BJ (cell line): Measurements from ENCODE around the gene GRAMD4. TPM values are rescaled to one million over a fixed set of nuclear protein-coding genes. Genes with fewer than 3 reads are reported as not detected.

Experiments
- CTCF ChIA-PET: fragments of 350-600 bp; formaldehyde crosslinking; extraction: SDS; loops from one replicate; lab custom pipeline; 2021; ENCODE audit warnings: antibody characterized with exemption, inconsistent platforms; lab: Yijun Ruan, JAX
- POLR2A ChIA-PET: fragments of 300-600 bp; sonication (Branson Sonifier 250); formaldehyde crosslinking; extraction: SDS; loops from one replicate; lab custom pipeline; 2021; ENCODE audit warnings: antibody characterized with exemption; lab: Charles Lee
- DNase-seq: peaks from one replicate; pipeline ENCODE4 v3.0.0-alpha.2; 2011; ENCODE audit warnings: low read depth
- H3K27me3 ChIP-seq: 2 replicates; pipeline ENCODE4 v1.6.0; 2011; ENCODE audit warnings: low read length; ENCODE audit not compliant: control insufficient read depth, insufficient read depth
- H3K36me3 ChIP-seq: 2 replicates; pipeline ENCODE4 v1.5.1; 2011; ENCODE audit warnings: low read length; ENCODE audit not compliant: control insufficient read depth, insufficient read depth
- H3K4me3 ChIP-seq: 2 replicates; pipeline ENCODE4 v1.5.1; 2011; ENCODE audit warnings: low read depth, mild to moderate bottlenecking, control low read depth, low read length
- CTCF ChIP-seq: IDR thresholded peaks from 2 replicates; pipeline ENCODE4 v1.5.1; 2011; ENCODE audit warnings: low read depth, mild to moderate bottlenecking, control low read depth, inconsistent platforms, low read length, moderate library complexity; ENCODE audit not compliant: insufficient read depth
- polyA plus RNA-seq: library from polyadenylated mRNA; depleted of rRNA; stranded (reverse); fragments of >200 nt; gene quantifications from 2 replicates; pipeline ENCODE4 v1.2.3, GENCODE V29; 2011

Gene GRAMD4
- polyA plus RNA-seq, 1 experiment = 10.3 TPM

GRCh38 chr22:46587492-46588278 is 32.5 kb upstream of the GRAMD4 start:
- H3K36me3 ChIP-seq = 0 out of 2 replicates have a peak, but pooled peaks cover 1% of the 10 kb centered on the region
- no peaks in the 10 kb centered on the region for H3K27me3 ChIP-seq
- no peak overlapping the region for H3K4me3 ChIP-seq
- DNase-seq = no peak
- CTCF ChIA-PET = interaction anchor here (1.2 kb wide), 1 partner anchor 24 kb away, joined by 4 read pairs; no protein-coding TSS in a partner anchor
- POLR2A ChIA-PET = no interaction called here
- TF ChIP-seq CTCF = no peak

GRCh38 chr22:46588279-46589140 is 31.7 kb upstream of the GRAMD4 start:
- POLR2A ChIA-PET = no interaction called here
- CTCF ChIA-PET = interaction anchor here (0.7 to 1.3 kb wide), 3 partner anchors 10 to 25 kb away, joined by 3 to 4 read pairs (median 3); no protein-coding TSS in a partner anchor
- no peak for TF ChIP-seq CTCF
- Histone ChIP-seq H3K36me3 (0 out of 2 replicates have a peak, but pooled peaks cover 1% of the 10 kb centered on the region), H3K27me3 (no peaks in the 10 kb centered on the region), H3K4me3 (no peak overlapping the region)
- DNase-seq = no peak

- no peak for DNase-seq
- H3K36me3 ChIP-seq = 0 out of 2 replicates have a peak, but pooled peaks cover 1% of the 10 kb centered on the region
- POLR2A ChIA-PET = no interaction called here
- H3K27me3 ChIP-seq = no peaks in the 10 kb centered on the region
- CTCF ChIA-PET = interaction anchor here (0.7 to 1.3 kb wide), 2 partner anchors 11 to 26 kb away, joined by 3 read pairs; no protein-coding TSS in a partner anchor
- H3K4me3 ChIP-seq = no peak overlapping the region
- no peak for TF ChIP-seq CTCF
Observed at GRCh38 chr22:46589141-46589748, 30.9 kb upstream of the GRAMD4 start.

- ChIA-PET CTCF (no interaction called here), POLR2A (no interaction called here)
- Histone ChIP-seq H3K27me3 (no peaks in the 10 kb centered on the region), H3K4me3 (no peak overlapping the region), H3K36me3 (0 out of 2 replicates have a peak, but pooled peaks cover 1% of the 10 kb centered on the region)
- DNase-seq = no peak
- no peak for TF ChIP-seq CTCF
Observed at GRCh38 chr22:46589871-46590271, 30.3 kb upstream of the GRAMD4 start.

- CTCF ChIA-PET = no interaction called here
- no peak for TF ChIP-seq CTCF
- POLR2A ChIA-PET = no interaction called here
- 0 out of 2 replicates have a peak, but pooled peaks cover 1% of the 10 kb centered on the region for H3K36me3 ChIP-seq
- no peaks in the 10 kb centered on the region for H3K27me3 ChIP-seq
- no peak overlapping the region for H3K4me3 ChIP-seq
- DNase-seq = no peak
Observed at GRCh38 chr22:46590334-46590733, 29.9 kb upstream of the GRAMD4 start.
